Measurements from ENCODE around the gene APOOL.

APOOL gene

GRCh38 chrX:85084770-85085393, 81.2 kb downstream of the APOOL start:
- DNase-seq, result no peak

- no peak for DNase-seq
These were observed 85.7 kb downstream of the APOOL start for GRCh38 chrX:85089321-85089840.

- DNase-seq, result no peak
These were observed 103.7 kb downstream of the APOOL start for GRCh38 chrX:85107407-85107806.

- DNase-seq, result no peak
These were observed 104.5 kb downstream of the APOOL start for GRCh38 chrX:85108165-85108564.

- DNase-seq, result no peak
These were observed 105.6 kb downstream of the APOOL start for GRCh38 chrX:85109235-85109634.

- DNase-seq, result no peak
These were observed 107.7 kb downstream of the APOOL start for GRCh38 chrX:85111347-85111746.

- no peak for DNase-seq
These were observed 108.6 kb downstream of the APOOL start for GRCh38 chrX:85112293-85112692.

- DNase-seq, result no peak
These were observed 110.1 kb downstream of the APOOL start for GRCh38 chrX:85113746-85114145.

- DNase-seq, result no peak
These were observed 110.5 kb downstream of the APOOL start for GRCh38 chrX:85114171-85114570.

- no peak for DNase-seq
These were observed 111.1 kb downstream of the APOOL start for GRCh38 chrX:85114776-85115175.

GRCh38 chrX:85115252-85115651, 111.6 kb downstream of the APOOL start:
- DNase-seq, result no peak

- no peak for DNase-seq
These were observed 132.7 kb downstream of the APOOL start for GRCh38 chrX:85136409-85136808.

- no peak for DNase-seq
These were observed 135.7 kb downstream of the APOOL start for GRCh38 chrX:85139422-85139821.

GRCh38 chrX:85140964-85141363, 137.3 kb downstream of the APOOL start:
- DNase-seq, result no peak
